G401.6 (cell line): ENCODE measurements around the gene SPON1.

Source experiments
- FAIRE-seq: peaks from 2 replicates; lab custom pipeline; 2012; peaks lifted over from hg19 to GRCh38; lab: Jason Lieb, UNC

Gene SPON1

DNA sequence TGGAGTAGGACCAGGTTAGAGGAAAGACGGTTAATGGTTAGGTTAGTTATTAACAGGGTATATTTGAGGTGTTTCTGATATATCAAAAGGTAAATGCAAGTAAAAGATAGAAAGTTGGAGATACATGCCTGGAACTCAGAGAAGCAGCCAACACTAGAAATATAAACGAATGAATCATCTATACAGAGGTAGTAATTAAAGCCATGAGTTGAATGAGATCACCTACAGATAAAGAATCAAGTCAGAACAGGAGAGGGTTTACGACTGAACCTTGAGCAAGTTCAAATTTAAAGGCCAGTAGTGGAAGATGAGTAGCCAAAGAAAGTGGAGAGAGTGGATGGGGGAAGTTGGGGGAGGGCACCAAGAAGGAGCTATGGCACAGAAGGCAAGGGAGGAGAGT lies 73.9 kb downstream of the SPON1 start:
- FAIRE-seq, result no peak

DNA sequence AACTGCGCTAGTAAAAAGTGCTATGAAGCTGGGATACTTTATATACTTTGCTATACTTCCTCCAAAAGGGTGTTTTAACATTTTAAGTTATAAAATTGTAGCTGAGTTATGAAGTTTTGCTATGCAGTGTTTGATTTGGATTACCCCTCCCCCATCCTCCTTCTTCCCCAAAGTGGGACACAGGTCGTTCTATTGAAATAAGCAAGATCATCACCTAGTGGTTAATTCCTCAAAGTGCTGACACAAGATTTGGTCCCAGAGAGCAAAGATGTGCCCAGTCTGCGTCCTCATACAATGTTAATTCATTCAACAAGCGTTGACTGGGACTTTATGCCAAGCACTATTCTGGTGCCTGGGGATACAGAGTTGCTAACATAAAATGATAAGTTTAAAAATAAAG lies 78.5 kb downstream of the SPON1 start:
- no peak for FAIRE-seq

DNA sequence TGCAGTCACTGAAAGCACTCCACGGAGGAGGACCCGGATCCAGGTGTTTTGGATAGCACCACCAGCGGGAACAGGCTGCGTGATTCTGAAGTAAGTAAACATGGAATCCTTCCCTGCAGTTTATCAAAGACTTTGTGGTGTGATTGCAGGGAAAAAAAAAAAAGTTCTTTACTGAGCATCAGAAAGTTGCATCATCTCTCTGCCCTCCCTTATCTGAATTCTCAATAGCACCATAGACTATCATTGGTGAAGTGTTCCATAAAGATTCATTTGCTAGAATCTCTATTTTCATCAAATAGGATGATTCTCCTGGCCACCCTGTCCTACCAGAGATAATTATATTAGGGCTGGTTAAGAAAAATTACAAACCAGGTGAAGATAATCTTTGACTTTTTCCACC lies 79.0 kb downstream of the SPON1 start:
- FAIRE-seq, result no peak

DNA sequence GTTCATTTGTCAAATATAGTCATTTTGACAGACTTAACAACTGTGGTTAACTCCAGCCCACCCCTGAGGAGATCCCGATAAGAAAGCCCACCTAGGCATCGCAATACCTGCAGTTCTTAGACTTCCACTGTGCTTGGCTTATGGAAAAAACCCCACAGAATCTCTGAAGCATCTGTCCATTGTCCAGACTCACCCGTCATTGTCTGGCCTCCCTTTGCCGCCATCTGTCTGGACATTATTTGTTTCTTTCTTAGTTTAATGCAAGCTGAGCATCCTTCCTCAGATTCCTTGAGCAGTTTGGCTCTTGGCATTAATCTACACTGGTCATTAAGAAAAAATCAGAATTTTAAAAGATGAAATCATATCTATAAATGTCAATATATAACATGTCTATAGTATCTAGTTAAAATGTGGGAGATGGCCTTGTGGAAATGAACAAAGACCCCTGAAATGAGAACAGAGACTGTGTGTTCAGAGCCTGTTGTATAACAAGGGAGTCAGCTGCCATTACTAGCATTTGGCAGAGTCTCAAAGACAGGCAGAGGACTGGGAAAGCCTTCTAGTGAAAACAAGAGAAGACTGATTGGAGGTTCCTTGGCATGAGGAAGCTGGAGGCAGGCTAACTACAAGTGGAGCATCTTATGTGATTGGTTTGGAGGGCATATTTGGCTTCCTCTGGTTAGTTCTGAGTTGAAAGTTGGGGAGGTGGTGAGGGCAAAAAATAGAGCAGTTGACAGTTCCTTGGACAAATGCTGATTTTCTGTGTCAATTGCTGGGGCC lies 80.4 kb downstream of the SPON1 start:
- no peak for FAIRE-seq

DNA sequence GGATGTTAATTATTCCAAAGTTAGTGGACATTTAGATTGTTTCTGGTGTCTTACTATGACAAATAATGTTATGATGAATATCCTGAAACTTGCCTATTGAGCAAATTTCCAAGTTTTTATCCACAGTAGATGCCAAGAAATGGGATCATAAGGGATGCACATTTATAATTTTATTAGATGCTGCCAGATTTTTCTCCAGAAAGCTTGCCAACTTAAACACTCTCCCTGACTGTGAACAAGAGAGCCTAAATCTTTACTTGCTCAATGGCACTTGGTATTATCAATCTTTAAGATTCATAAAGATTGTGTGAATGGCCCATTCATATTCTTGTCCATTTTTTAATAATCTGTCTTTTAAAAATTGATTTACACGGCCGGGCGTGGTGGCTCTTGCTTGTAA lies 82.4 kb downstream of the SPON1 start:
- FAIRE-seq, result no peak

DNA sequence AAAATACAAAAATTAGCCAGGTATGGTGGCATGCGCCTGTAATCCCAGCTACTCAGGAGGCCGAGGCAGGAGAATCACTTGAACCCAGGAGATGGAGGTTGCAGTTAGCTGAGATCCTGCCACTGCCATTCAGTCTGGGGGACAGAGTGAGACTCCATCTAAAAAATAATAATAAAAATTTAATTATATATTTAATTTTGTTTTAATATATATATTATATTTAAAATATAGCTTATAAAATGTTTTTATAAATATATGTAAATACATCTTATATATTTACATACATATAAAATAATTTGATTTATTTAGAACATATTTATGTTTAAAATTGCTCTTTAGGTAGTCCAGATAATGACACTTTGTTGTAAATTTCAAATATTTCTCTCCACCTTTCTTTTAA lies 82.9 kb downstream of the SPON1 start:
- FAIRE-seq, result peak; percentile 79

DNA sequence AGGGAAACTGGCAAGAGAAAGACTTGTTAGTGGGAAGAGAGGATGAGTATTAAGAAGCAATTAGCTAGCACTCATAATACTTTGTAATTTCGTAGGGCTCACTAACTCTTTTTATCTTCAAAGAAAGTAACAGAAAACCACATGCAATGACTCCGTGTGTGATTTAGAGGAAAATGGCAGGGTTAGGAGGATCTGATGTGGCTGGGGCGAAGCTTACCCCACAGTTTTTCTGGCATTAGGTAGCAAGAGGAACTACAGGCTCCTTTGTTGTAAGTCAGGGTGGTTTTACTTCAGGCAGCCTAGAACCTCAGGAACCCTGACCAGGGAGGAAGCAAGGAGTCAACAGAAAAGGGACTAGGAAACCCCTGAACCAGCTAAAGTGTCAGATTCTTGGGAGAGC lies 89.7 kb downstream of the SPON1 start:
- no peak for FAIRE-seq

DNA sequence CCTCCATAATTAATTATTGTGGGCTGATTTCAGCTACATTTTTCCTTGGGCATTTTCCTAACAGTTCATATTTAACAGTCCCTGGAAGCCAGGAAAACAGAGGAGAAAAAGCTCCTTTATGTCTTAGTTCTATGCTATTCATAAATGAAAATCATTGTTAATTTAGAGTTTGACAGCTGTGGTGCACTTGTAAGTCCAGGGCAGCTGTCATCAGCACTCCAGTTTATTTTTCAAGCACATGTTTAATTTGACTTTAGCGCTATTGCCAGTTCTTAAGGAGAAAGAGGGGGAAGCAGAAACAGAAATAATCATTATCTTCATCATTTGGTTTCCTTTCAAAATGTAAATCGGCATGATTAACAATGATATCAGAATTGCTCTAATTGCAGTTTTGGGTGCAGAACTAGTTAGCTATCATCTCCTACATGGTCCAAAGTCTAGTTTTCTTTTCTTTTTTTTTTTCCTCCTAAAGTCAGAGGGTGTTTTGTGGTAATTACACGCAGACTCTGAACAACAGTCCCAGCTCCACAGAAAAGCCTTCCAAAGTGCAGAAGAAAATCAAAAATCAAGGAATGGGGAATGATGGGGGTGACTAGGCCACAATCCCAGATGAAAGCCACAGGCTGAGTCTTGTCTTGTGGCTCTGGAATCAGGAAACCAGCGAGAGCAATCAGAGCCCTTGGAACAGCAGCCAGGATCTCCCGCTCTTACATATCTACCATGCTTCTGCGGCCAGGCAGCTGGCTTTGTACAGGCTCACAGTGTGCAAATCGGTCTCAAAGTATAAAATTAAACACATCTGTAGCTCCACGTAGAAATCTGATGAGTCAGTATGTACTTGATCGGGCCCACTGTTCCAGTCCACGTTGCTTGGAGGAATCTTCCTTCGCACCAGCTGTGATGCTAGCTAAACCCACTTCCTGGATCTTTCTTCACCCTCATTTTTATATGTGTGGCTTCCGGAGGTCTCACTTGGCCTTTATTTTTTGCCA lies 91.9 kb downstream of the SPON1 start:
- FAIRE-seq, result no peak

DNA sequence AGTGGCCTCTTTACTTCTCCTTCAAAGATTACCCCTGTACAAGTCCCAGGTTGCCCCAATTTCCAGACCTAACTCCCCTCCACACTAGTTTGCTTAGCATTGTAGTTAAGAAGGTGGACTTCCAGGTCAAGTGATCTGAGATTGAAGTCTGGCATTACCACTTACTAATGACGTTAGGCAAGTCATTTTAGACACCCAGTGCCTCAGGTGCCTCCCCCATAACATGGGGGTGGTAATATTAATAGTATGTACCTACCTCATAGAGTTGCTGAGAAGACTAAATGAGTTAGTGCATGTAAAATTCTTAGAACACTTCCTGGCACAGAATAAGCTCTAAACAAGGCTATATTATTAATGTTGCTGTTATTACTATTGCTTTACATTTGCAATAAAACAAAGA lies 93.4 kb downstream of the SPON1 start:
- no peak for FAIRE-seq

DNA sequence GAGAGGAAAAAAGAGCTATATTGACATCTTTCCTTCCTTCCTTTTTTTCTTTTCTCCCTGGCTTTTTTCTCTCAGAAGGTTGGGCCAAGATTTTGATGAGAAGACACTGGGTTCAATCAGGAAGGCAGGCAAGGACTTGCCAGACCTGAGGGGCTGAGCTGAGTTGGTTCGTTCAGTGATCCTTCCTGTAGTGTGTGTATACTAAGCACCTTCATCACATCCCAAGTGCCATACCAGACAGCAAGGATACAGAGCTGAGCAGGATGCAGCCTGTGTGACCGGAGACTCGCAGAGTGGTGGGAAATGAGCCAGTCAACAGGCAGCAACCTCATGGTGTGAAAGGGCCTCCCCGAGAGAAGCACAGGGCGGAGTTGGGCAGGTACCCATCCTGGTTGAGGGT lies 95.5 kb downstream of the SPON1 start:
- FAIRE-seq, result no peak

DNA sequence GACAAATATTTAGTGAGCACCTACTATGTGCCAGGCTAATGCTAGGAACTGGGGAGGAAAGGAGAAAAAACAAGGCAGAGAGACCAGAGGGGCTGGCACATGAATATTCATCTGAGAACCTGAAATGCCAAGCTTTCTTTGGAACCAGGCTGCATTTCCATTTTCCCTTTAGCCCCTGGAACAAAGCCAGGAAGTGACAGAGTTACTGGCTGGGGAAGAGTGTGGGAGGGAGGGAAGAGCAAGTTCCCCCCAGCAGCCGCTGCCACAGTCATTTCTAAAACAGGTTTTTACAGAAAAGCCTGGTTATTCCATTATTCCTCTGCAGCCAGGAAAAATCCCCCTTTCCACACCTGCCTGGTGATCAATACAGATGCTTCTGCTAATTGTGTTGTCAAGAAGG lies 97.0 kb downstream of the SPON1 start:
- FAIRE-seq, result no peak

DNA sequence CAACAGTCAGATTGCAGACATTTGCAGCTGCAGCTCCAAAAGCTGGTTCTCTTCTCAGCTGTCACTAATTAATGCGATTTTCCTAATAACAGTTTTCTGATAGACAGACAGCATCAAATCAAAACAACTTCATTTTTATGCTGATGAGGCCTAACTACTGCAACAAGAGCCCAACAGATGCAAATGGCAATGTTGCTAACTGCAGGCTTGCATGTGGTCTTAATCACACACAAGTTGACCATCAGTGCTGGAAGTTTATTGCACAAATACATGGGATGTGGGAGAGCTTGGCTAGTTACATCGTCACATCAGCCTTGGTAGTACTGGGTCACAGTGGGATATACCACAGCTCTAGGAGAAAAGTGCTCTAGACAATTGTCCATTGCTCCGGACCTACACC lies 99.2 kb downstream of the SPON1 start:
- FAIRE-seq, result no peak

DNA sequence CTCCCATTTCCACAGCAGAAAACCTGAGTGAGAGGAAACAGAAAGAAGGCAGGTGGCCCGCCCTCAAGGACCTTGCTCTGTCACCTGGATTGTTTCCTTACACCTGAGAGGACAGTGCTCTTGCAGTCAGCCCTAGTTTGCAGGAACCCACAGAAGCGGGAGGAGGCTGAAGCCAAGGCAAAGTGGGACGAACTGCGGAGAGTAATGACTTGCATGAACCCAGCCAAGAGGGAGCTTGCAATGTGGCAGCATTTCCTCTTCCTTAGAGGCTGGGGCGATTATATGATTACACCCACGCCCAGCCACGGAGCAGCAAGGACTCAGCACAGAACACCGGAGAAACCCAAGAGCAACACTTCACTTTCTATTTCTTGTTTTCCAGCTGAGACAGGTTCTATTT lies 102.6 kb downstream of the SPON1 start:
- FAIRE-seq, result no peak

DNA sequence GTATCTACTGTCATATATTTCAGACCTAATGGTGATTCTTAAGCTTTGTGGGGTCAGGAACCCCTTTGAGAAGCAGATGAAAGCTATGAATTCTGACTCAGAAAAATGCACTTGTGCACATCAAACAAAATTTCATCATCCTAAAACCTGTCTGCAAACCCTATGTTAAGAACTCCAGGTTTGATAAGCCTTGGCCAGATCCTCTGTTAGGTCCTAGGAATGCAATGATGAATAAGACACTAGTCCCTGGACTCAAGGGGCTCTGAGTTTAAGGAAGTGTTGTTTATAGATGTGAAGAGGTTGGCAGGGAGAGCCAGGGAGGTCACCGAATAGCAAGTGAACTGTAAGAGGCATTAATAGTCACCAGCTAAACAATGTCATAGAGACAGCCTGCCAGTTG lies 103.2 kb downstream of the SPON1 start:
- FAIRE-seq, result no peak

DNA sequence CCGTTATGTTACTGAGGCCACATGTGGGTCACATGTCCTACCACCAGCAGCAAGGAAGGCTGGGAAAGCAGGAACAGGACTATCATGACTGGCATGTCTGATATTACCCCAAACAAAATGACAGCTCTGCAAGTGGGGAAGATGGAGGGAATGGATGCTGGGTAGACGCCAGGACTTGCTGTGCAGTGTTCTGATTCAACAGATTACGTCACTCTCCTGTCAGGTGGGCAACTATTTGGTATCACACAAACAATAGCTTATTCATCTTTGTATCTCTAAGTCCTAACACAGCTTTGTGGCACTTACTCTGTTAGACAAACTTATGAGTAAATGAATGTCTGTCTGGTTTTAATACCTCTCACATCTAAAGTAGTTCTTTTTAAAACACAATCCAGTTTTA lies 105.2 kb downstream of the SPON1 start:
- FAIRE-seq, result no peak

DNA sequence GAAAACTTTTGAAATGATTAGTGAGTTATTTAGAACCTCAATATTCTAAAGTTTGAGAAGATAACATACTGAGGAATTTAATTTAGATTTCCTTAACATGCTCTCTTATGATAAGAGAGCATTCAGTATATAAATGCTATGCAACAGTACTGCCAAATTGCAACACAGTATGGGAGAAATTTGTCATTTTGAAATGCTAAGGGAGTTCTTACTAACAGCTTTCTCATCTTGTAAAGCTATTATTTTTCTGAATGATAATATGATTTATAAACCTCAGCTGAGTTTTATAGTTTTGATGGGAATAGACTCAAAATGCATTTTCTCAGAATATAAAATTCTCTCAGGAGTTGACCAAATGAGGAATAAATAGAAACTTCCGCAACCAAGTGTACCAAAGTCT lies 108.4 kb downstream of the SPON1 start:
- FAIRE-seq, result no peak

DNA sequence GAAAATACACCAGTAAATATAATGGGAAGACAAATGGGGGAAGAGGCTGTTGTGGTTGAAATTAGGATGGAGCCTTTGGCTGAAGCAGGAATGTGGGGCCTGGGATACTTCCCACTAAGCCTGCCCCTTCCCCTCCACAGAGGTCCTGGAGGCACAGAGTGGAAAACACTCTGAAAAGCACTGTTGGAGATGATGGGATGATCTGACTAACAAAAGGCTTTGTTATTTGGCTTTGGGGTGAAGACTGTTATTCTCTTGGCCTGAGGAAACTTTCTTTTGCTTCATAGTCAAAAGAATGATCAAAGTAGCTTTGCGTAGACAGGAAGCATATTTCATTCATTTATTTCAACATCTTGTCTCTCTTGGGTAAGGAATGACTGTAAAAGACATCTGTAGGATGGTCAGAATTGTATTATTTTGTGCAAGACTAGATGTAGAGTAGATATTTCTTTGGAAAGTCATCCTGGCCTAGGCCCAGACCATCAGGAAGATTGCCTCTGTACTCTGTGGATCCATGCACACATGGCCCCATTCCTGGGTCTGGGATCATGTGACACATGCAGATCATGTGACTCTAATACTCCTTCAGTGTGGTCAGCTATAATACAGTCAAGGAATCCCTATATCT lies 111.4 kb downstream of the SPON1 start:
- FAIRE-seq, result no peak

DNA sequence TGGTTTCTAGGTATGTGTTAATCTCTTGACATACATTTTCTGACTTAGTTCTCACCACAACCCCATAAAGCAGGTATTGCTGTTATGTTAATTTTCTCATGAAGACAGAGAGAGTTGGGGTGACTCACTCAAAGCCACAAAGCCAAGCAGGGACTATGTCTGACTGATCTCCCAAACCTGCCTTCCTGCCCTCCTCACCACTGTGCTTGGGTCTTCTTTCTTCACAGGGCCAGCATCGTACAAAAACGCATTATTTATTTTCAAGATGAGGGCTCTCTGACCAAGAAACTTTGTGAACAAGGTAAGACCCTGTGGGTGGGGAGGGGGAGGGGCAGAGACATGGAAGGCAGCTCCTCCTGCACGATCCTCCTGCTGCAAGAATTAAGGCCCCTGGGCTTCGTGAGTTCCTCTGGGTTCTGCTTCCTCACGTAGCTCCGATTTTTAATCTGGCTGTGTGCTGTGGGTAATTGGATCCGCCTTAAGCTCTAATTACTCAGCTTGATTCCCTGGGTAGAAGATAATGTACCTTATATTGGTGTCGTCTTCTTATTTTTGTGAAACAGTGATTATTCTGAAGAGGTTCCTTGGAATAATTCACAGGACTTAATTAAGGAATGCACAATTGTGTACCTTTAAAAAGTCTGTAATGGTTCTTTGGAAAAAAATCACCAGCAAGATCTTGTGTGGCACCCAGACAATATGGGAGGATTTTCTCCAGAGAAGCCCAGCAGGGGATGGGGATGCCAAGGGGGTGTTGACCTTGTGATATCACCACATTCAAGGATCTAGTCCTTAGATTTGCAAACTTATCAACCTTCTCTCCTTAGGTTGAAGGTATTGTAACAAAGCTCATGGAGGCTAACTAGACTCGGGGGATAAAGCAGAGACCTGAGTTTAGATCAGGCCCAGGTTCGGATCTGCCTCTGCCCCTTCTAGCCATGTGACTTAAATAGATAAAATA lies 112.9 kb downstream of the SPON1 start:
- FAIRE-seq, result no peak

DNA sequence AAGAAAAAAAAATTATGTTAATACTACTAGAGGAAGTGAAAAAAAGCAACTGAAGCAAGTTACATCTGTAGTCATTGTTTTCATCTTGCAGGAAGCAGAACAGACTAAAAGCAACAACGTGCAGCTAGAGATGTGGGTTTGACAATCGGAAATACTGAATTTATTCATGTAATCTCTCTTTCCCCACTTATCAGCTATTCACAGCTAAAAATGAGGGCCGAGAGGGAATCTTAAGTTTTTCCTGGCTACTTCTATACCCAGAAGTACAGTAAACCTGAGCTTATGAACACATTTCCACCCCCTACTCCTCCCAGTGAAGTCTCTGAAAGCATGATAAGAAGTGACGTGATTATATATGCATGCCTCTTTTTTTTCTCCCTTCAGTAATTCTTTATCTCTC lies 116.5 kb downstream of the SPON1 start:
- no peak for FAIRE-seq

DNA sequence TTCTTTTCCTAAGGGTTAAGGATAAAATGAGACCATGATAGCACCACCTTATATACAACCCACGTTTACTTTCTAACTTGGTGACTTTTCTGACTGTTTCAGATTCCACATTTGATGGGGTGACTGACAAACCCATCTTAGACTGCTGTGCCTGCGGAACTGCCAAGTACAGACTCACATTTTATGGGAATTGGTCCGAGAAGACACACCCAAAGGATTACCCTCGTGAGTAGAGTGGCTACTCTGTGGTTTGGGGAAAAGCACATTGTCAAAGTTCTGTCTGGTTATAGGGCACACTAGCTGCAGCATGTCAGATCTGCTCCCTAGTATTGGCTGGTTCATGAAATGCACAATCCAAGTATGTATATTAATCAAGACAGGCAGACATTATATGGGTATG lies 117.3 kb downstream of the SPON1 start:
- no peak for FAIRE-seq

DNA sequence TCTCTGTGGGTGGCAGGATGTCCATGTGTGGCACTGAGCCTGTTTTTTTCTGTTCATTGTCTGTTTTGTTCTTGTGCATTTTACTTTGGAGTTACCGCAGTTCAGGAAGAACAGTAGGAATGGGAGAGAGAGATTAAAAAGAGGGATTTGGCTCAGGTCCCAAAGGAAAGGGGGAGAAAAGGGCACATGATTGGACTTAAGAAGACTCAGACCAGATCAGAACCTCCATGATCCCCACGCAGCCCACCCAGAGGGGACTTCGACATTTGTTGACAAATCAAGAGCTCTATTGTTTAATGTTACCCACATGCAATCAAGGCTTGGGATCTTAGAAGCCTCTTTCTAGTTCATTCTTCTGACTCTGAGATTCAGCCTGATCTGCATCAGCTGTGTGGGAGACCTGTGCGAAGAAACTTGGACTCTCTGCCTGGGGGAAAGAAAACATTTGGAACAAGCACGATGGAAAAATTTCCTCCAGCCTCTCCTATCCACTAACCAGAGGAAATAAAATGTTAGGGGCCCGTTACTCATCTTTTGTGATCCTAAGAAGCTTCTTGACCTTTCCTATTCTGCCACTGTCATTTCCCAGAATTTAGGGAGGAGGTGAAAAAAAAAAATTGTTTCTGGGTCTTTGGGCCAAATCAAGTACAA lies 119.2 kb downstream of the SPON1 start:
- FAIRE-seq, result no peak
